Nephron progenitor cell (in vitro differentiated cells): ENCODE data around the gene ASCC2.

Source experiments
- DNase-seq: peaks from one replicate; pipeline ENCODE4 v3.0.0; 2021
- H3K27ac Mint-ChIP-seq: 2 replicates; pipeline ENCODE4 v1.8.0; 2021; ENCODE audit warnings: mild to moderate bottlenecking, moderate library complexity, mixed read lengths
- H3K27me3 Mint-ChIP-seq: 2 replicates; pipeline ENCODE4 v1.8.0; 2021; ENCODE audit warnings: mild to moderate bottlenecking, low read depth, mixed read lengths; ENCODE audit not compliant: poor library complexity
- H3K36me3 Mint-ChIP-seq: 2 replicates; pipeline ENCODE4 v1.8.0; 2021; ENCODE audit warnings: low read depth, mixed read lengths
- H3K4me1 Mint-ChIP-seq: 2 replicates; pipeline ENCODE4 v1.8.0; 2021; ENCODE audit warnings: mixed read lengths
- H3K4me3 Mint-ChIP-seq: 2 replicates; pipeline ENCODE4 v1.8.0; 2021; ENCODE audit warnings: mild to moderate bottlenecking, moderate library complexity, mixed read lengths
- H3K9me3 Mint-ChIP-seq: 2 replicates; pipeline ENCODE4 v1.8.0; 2021; ENCODE audit warnings: mild to moderate bottlenecking, moderate library complexity, mixed read lengths
- TF ChIP-seq, protein P1 (sequence below): fragments of 200-600 bp; sonication (generic); IDR thresholded peaks from 2 replicates; pipeline ENCODE4 v1.5.0; 2021; ENCODE audit warnings: antibody characterized with exemption

Gene ASCC2

DNA sequence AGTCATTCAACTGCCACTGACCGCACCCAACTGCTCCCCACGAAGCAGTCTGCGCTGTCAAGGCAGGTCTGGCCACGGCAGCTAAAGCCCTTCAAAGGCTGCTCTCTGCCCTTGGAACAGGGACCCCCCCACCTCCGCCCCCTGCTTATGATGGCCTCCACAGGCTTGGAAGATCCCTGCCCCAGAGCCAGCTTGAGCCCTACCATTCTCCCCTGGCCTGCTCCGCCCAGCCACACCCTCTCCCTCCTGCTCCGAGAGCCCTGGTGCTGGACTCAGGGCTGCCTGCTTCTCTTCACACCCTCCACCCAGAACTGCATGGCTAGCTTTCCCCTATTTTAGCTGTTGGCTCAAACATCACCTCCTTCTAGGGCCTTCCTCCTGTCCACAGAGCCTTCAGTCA is 90.2 kb downstream of the ASCC2 start:
- no peak overlapping the region for H3K4me3 Mint-ChIP-seq
- H3K27ac Mint-ChIP-seq = no peak overlapping the region

DNA sequence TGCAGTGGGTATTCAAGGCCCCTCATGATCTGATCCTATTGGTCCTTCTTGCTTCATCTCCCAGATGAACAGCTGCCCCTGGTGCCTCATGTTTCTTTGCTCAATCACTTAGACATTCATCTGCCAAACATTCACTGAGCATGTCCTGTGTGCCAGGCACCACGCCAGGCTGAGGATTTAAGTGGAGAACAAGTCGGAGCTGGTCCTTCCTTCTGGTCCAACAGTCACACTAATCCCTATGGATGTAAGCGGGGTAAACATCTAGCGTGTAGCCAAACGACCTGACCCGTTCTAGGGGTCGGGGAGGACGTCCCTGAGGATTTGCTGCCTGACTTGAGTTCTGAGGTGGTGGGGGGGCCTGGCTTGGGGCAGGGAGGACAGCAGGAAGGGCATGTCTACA is 93.2 kb downstream of the ASCC2 start:
- no peak for DNase-seq
- TF ChIP-seq, protein P1, sequence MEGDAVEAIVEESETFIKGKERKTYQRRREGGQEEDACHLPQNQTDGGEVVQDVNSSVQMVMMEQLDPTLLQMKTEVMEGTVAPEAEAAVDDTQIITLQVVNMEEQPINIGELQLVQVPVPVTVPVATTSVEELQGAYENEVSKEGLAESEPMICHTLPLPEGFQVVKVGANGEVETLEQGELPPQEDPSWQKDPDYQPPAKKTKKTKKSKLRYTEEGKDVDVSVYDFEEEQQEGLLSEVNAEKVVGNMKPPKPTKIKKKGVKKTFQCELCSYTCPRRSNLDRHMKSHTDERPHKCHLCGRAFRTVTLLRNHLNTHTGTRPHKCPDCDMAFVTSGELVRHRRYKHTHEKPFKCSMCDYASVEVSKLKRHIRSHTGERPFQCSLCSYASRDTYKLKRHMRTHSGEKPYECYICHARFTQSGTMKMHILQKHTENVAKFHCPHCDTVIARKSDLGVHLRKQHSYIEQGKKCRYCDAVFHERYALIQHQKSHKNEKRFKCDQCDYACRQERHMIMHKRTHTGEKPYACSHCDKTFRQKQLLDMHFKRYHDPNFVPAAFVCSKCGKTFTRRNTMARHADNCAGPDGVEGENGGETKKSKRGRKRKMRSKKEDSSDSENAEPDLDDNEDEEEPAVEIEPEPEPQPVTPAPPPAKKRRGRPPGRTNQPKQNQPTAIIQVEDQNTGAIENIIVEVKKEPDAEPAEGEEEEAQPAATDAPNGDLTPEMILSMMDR = no peak
- Mint-ChIP-seq H3K9me3 (no peaks in the 10 kb centered on the region), H3K27ac (peak overlapping the region; percentile 54), H3K4me1 (peaks cover 21% of the 10 kb centered on the region), H3K36me3 (peaks cover 14% of the 10 kb centered on the region), H3K4me3 (no peak overlapping the region), H3K27me3 (no peaks in the 10 kb centered on the region)

More for the DNA sequence above, 90.2 kb downstream of the ASCC2 start:
- no peak for DNase-seq
- peaks cover 5% of the 10 kb centered on the region for H3K36me3 Mint-ChIP-seq
- no peaks in the 10 kb centered on the region for H3K27me3 Mint-ChIP-seq
- peaks cover 21% of the 10 kb centered on the region for H3K4me1 Mint-ChIP-seq
- no peaks in the 10 kb centered on the region for H3K9me3 Mint-ChIP-seq
- TF ChIP-seq, protein P1 = no peak

DNA sequence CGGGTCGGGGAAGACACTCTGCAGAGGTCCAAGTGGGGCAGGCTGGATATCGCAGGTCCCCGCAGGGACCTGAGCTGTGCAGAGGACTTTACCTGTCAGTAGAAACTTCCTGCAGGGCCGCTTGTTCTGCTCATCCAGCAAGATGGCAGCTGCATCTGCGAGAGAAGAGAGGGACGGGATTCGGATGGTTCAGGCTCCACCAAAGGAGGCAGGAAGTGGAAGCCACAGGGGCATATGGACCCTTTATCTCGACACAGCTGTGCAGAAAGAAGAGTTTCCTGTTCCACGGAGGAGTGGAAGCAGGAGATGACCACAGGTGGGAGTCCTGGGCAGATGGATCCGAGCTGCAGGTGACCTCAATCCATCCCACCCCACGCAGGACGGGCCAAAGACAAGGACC is 95.7 kb downstream of the ASCC2 start:
- peaks cover 11% of the 10 kb centered on the region for H3K4me1 Mint-ChIP-seq
- no peak for DNase-seq

DNA sequence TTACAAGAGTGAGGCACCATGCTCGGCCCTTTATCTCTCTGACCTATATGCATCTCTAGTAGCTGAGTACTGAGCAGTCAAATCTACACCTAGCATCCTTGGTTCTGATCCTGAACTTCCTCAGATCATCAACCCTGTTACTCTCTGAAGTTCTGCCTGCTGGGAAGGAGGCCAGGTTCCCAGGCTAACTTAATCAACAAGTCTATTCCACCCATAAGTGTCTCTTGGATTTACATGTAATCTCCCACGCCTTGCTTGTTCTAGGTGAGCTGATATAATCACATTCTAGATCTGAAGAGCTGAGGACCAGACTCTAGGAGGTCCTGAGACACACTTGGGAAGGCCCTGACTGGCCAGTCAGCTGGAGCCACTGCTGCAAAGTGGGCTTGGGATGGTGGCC is 96.1 kb downstream of the ASCC2 start:
- TF ChIP-seq, protein P1 = no peak
- peaks cover 19% of the 10 kb centered on the region for H3K36me3 Mint-ChIP-seq
- H3K27ac Mint-ChIP-seq = no peak overlapping the region
- H3K27me3 Mint-ChIP-seq = no peaks in the 10 kb centered on the region
- H3K9me3 Mint-ChIP-seq = no peaks in the 10 kb centered on the region
- DNase-seq = no peak
- no peak overlapping the region for H3K4me3 Mint-ChIP-seq
- H3K4me1 Mint-ChIP-seq = peaks cover 11% of the 10 kb centered on the region

More for the DNA sequence above, 95.7 kb downstream of the ASCC2 start:
- TF ChIP-seq, protein P1 = no peak
- Mint-ChIP-seq H3K4me3 (no peak overlapping the region), H3K36me3 (peaks cover 19% of the 10 kb centered on the region), H3K27ac (no peak overlapping the region), H3K9me3 (no peaks in the 10 kb centered on the region), H3K27me3 (no peaks in the 10 kb centered on the region)

DNA sequence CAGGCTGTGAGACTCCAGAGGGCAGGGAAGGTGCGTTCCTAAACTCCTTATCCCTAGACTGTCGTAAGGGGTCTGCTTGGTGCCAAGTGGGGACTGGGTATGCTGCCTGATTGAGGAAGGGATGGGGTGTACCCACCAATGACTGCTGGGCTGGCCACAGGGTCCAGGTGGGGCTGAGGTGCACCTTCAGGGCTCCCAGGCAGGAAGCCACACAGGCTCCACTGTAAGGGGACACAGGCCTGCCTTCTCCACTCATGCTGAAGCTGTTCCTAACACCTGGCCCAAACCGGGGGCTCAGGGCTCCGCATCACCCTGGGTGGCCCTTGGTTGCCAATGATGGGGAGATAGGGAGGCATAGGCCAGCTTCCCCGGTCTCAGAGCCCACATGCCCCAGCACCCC is 97.9 kb downstream of the ASCC2 start:
- peaks cover 6% of the 10 kb centered on the region for H3K4me1 Mint-ChIP-seq
- TF ChIP-seq, protein P1 = no peak
- no peak overlapping the region for H3K27ac Mint-ChIP-seq
- peaks cover 14% of the 10 kb centered on the region for H3K36me3 Mint-ChIP-seq
- DNase-seq = no peak
- H3K4me3 Mint-ChIP-seq = no peak overlapping the region
- peaks cover 5% of the 10 kb centered on the region for H3K27me3 Mint-ChIP-seq
- no peaks in the 10 kb centered on the region for H3K9me3 Mint-ChIP-seq

DNA sequence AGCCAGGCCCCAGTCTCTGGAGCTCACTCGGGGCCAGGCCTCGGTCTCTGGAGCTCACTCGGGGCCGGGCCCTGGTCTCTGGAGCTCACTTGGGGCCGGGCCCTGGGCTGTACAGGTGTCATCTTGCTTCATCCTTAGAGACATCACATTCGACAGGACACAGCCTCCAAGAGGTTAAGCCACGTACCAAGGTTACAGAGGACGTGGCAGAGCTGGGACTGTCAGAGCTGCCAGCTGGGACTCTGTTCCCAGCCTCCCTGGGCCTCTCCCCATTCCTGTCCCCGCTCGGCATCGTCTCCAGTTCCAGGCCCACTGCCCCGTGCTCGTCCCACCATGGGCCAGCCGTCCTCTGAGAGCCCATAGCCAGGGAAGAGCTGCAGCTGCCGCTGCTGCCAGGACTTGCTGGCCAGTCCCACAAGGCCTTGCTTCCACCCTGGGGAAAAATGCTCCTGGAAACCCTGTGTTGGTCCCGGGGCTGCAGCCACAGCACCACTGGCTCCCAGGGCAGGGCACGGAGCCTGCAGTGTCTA is 98.7 kb downstream of the ASCC2 start:
- TF ChIP-seq, protein P1 = no peak
- Mint-ChIP-seq H3K9me3 (no peaks in the 10 kb centered on the region), H3K27ac (no peak overlapping the region), H3K36me3 (peaks cover 14% of the 10 kb centered on the region), H3K4me3 (no peak overlapping the region), H3K27me3 (peaks cover 8% of the 10 kb centered on the region), H3K4me1 (peaks cover 7% of the 10 kb centered on the region)
- DNase-seq = no peak
